HG03520 (cell line): ENCODE results near the gene SIGLEC5.
A peak's percentile ranks its signal among the peaks of the same experiment; 100 is the strongest.

Experiments used
- ATAC-seq: cut with Tn5 transposase; IDR thresholded peaks from one replicate; pipeline ENCODE4 v1.9.1; 2021; ENCODE audit warnings: mild to moderate bottlenecking, moderate library complexity; ENCODE audit not compliant: unreplicated experiment

SIGLEC5 gene

DNA sequence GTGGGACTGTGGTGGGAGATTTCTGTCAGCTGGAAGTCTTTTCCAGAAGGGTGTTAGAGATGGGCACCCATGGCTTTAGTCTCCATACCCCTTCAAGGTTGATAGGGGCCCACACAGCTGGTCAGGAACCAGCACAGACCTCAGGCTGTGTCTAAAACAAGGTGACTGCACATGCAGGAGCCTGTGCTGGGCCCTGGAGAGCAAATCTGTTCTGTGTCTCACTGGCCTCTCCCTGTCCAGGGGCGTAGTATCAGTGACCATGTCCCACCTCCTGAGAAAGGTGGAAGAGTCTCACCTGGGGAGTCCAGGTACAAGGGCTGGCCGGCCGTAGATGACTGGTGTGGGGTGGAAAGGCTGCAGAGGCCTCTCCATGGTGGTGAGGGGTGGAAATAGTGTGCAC lies 39.8 kb downstream of the SIGLEC5 start:
- ATAC-seq, result no peak

DNA sequence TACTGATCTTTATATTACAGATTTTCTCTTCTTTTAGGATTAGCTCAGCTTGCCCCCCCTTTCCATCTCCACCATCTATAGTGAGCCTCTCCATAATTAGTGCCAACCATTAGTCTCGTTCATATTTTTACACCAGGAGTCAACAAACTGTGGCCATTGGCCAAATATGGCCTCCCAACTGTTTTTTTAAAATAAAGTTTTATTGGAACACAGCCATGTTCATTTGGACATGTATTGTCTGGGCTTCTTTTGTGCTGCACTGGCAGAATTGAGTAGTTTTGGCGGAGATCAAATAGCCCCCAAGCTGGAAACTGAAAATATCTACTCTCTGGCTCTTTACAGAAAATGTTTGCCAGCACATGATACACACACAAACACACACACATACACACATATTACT lies 40.7 kb downstream of the SIGLEC5 start:
- ATAC-seq, result no peak

DNA sequence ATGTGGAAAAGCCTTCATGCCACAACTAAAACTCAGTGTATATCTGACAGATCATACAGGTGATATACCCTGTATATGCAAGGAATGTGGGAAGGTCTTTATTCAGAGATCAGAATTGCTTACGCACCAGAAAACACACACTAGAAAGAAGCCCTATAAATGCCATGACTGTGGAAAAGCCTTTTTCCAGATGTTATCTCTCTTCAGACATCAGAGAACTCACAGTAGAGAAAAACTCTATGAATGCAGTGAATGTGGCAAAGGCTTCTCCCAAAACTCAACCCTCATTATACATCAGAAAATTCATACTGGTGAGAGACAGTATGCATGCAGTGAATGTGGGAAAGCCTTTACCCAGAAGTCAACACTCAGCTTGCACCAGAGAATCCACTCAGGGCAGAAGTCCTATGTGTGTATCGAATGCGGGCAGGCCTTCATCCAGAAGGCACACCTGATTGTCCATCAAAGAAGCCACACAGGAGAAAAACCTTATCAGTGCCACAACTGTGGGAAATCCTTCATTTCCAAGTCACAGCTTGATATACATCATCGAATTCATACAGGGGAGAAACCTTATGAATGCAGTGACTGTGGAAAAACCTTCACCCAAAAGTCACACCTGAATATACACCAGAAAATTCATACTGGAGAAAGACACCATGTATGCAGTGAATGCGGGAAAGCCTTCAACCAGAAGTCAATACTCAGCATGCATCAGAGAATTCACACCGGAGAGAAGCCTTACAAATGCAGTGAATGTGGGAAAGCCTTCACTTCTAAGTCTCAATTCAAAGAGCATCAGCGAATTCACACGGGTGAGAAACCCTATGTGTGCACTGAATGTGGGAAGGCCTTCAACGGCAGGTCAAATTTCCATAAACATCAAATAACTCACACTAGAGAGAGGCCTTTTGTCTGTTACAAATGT lies 42.7 kb downstream of the SIGLEC5 start:
- ATAC-seq, result no peak

DNA sequence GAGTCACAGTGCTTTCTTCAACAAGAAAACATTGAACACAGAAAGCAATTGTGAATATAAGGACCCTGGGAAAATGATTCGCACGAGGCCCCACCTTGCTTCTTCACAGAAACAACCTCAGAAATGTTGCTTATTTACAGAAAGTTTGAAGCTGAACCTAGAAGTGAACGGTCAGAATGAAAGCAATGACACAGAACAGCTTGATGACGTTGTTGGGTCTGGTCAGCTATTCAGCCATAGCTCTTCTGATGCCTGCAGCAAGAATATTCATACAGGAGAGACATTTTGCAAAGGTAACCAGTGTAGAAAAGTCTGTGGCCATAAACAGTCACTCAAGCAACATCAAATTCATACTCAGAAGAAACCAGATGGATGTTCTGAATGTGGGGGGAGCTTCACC lies 43.4 kb downstream of the SIGLEC5 start:
- no peak for ATAC-seq

DNA sequence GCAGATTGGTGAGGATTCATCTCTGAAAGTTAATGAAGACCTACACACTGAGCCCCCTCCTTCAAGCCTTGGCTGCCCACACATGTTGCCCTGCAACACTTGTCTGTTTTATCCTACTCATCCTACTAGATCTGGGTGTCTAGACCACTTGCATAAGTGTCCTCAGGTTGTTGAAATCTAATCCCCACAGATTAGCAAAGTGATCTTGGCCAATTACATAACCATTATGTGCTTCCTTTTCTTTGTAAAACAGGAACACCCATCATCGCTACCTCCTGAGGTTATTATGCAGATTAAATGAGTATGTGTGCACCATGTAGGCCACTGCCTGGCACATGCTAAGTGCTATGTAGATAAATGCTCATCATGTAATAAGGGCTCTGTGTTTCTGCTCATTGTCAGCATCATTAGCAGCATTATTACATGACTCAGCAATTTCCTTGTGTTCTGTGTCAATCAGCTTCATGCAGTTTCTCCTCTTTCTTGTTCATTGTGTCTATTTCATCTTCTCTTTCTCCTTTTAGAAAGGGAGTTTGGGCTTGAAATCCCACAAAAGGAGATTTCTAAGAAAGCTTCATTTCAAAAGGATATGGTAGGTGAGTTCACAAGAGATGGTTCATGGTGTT lies 44.0 kb downstream of the SIGLEC5 start:
- no peak for ATAC-seq

DNA sequence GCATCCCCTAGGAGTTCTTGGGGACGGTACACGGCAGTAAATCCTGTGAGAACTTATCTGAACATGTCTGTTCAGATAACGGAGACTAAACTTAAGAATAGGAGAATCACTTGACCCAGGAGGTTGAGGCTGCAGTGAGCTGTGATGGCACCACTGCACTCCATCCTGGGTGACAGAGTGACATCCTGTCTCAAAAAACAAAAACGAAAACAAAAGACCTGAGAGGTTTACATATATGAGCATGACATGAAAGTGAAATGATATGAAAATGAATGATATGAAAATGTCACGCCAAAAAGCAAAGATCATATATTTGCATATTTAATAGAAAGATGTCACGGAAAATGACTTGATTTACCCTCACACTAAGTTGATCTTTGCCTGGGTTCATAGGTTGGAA lies 53.4 kb downstream of the SIGLEC5 start:
- no peak for ATAC-seq

DNA sequence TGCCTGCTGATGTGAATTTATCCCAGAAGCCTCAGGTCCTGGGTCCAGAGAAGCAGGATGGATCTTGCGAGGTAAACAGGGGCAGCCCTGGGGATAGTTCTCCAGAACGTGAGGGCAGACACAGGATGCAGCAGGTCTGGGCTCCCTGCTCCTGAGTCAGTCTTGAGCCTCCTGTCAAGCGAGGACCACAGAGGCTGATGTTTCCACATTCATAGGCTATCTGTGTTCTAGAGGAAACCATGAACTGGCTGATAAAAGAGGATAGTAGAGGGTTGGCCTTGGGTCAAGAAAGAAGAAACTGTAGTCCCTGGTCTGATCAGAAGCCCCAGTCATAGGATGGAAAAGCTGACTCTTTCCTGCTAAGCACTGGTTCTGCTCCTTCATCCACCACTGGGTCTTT lies 56.9 kb downstream of the SIGLEC5 start:
- no peak for ATAC-seq

DNA sequence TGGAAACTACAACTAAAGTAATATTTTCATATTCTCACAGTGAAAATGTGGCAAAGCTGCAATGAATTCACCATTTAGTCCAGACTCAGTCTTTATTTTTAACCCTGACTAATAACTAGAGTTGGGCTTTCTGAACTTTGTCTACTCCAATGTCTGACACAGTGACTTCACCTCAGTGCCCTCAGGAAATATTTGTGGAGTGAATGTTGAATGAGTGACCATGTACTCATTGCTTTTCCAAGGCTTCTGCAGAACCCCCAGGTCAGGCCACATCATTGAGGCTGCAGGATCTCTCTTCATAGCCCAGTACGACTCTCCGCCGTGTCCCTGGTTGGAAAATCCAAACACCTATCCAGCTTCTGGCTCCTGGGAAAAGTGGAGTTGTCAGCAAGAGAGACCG lies 57.3 kb downstream of the SIGLEC5 start:
- no peak for ATAC-seq

DNA sequence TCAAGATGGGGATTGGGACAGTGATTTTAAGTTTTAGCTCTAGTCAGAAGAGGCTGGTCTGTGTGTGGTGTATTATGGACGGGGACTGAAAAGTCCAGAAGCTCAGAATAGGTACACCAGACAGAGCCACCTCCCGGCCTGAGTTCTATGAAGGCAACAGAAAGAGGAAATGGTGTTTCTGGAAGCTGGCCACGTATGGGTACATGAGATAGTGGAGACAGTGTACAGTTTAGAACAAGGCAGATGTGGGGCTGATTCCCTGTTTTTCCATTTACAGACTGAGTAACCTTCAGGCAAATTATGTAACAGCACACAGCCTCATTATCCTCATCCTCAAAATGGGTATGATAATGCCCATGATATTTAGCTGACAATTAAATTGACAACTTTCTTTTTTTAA lies 57.8 kb downstream of the SIGLEC5 start:
- ATAC-seq, result no peak

DNA sequence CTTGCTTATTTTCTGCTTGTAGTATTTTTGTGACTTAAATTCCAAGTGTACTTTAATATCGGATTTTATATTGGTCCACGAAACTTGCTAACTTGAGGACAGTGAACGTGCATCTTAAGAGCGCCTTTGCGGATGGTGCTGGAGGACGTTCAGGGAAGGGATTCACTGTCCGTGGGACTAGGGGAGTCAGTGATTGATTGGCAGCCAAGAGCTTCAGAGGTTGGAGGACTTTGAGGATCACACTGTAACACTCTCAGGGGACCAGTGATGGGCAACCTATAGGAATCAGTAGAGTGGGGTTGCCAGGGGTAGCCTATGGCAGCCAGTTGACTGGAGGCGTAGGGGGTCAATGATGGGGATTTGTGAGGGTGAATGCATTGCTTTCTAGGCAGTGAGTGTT lies 58.6 kb downstream of the SIGLEC5 start:
- no peak for ATAC-seq

DNA sequence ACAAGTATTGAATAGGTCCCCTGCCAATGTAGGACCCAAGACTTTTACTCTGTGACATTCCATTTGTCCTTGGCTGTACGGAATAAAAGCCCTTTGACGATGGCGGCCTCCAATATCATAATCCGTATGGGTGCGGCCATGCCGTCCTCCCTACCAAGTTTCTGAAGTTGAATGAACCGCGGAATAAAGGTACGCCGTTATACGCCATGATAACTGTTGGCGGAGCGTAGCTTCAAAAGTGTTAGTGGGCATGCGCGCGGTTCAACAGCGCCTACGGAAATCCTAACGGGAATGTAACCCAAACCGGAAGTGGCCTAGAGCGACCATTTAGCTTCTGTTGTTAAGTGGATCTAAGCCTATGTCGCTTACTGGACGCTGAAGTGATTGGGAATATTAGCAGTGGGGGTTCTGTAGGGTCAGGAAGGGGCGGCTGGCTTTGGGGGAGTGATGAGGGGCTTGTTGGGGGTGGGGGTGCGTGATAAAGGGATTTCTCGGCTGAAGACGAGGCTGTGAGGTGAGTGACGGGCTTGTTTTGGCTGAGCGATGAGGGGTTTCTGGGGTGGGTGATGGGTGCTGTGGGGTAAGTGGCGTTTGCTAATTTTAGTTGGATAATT lies 59.1 kb downstream of the SIGLEC5 start, which contains the start of gene ZNF175:
TSS of gene ZNF175 (plus strand) at position 322 of the 614 bp plus-strand sequence. CDS start 2,047 bp downstream, outside the sequence.
- ATAC-seq, result peak; percentile 83

DNA sequence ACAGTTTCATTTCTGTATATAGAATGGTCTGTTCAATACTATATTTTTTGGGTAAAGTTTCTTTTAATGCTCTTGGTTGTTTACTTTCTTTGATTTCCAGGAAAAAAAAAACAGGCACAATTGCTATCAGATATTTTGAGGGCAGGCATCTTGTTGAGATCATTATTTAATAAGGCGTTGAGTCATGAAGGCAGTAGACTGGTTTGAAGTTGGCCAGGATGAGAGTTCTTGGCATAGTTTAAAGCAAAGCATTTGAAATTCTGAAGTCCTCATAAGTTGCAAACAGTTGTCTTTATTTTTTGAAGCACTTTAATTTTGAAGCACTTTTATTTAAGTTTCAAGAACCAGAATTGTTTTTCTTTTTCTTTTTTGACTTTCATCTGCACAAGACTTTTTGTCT lies 61.7 kb downstream of the SIGLEC5 start:
- ATAC-seq, result no peak

DNA sequence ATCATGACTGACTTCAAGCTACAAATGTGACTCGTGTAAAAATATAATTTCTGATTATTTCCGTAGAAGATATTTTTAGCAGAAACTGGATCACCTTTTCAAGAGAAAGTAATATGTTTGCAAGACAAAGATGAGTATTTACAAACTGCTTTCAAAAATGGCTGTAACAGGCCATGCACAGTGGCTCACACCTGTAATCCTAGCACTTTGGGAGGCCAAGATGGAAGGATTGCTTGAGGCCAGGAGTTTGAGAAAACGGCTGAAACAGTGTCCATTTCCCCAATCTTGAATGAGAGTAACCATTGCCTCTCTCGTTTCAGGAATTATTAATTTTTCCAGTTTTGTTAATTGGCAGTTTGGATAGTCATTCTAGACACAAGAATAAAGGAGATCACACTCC lies 62.6 kb downstream of the SIGLEC5 start:
- ATAC-seq, result no peak

DNA sequence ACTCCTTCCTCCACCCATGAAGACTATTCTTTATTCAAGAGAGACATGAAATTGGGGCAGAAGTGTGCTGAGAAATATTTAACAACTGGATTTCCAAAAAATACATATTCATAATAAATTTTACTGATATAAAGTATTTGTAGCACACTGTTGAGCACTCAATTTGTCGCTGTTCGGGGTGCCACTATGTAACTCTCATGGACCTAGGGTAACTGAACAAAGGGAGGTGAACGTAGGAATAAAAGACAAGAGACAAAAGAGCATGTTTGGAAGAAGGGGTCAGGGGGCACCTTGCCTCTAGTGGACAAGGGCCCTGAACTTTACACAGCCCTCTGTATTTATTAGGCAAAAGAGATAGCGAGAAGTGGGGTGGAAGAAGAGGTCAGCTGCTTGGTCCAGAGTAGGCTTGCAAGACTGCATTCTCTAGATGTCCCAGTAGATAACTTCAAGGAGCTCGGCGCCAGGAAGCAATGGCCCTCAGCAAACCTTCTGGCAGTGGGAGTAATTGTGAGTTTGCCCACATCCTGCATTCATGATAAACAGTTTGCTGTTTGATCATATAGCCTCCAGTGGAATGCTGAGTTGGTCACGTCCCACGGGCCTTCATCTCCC lies 63.6 kb downstream of the SIGLEC5 start:
- no peak for ATAC-seq

DNA sequence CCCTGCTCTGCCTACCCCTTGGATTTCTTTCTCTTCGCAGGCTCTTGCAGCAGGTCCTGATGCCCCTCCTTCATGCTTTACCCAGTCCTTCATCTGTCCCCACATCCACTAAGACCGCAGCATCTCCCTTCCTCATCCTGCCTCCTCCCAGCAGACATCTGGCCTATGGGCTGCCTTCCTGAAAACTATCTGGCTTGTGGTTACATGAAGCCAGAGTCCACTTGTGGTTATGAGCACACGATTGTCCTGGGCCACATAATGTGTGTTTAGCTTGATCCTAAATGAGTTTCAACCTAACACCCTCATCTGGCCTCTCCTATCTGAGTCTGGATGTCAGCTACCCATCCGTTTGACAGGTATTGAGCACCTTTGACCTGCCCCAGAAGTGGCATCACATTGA lies 64.6 kb downstream of the SIGLEC5 start:
- ATAC-seq, result no peak

DNA sequence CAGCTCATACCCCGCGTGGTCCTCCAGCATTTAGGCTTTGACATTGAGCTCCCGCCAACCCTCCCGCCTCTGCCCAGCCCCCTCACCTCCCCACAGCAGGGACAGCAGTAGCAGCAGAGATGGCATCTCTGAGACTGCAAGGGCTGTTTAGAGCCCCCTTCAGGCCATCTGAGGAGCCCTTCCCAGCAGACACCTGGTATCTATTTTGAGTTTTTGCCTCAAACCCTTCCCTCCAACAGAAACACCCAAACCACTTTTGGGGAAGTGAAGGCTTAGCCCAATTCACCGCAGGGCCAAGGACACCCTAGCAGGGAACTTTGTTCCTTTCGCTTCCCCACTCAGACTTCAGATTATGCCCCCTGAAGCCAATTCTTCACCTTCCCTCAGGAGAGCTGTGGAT lies 65.4 kb downstream of the SIGLEC5 start:
- ATAC-seq, result no peak
